NCI-H748 (cell line): ENCODE data around the gene XCR1.
"Not testable (repeated sequence)": the region's sequence is repeated elsewhere in the genome, so short reads cannot be mapped to it uniquely, and the experiment has no call there.

Source experiments
- DNase-seq: peaks from one replicate; lab custom pipeline; 2025; ENCODE audit not compliant: unreplicated experiment; lab: John Stamatoyannopoulos, UW

The XCR1 gene

DNA sequence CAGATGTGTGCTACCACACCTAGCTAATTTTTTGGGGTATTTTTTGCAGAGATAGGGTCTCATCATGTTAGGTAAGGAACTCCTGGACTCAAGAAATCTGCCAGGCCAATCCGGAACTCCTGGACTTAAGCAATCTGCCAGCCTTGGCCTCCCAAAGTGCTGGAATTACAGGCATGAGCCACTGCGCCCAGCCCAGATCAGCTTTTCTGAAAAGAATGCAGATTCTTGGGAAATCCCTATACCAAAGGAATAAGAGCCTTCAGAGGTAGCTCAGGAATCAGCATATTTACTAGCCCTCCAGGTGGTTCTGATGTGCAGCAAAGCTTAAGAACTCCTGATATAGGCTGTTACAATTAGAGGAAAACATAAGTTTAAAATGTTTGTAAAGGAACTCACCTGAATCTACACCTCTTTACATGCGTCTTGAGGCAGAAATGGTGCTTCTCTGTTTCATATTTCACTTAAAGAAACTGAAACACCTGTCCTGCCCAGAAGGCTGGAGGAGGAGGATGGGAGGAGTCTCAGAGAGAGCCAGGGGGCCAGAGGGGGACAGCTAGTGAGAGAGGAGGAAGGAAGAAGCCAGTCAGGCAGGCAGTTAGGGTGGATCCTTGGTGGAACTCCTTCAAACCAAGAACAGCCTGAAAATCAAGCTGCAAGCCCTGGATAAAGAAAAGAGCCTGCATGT lies at the start of gene XCR1:
Gene XCR1 (minus strand): TSS at position 463 of the 685 bp plus-strand sequence. CDS start 5,536 bp downstream, outside the sequence.
- DNase-seq: no peak

GRCh38 chr3:46076606-46077005 lies 49.3 kb upstream of the XCR1 start:
- no peak for DNase-seq

GRCh38 chr3:46075816-46076215 lies 48.5 kb upstream of the XCR1 start:
- DNase-seq: no peak

GRCh38 chr3:46071222-46071858 lies 44.1 kb upstream of the XCR1 start:
- no peak for DNase-seq

- DNase-seq: no peak
Observed at GRCh38 chr3:46070595-46071093, 43.4 kb upstream of the XCR1 start.

- DNase-seq: no peak
Observed at GRCh38 chr3:46068501-46068900, 41.2 kb upstream of the XCR1 start.

- no peak for DNase-seq
Observed at GRCh38 chr3:46067401-46067800, 40.1 kb upstream of the XCR1 start.

GRCh38 chr3:46065750-46066256 lies 38.5 kb upstream of the XCR1 start:
- no peak for DNase-seq

DNA sequence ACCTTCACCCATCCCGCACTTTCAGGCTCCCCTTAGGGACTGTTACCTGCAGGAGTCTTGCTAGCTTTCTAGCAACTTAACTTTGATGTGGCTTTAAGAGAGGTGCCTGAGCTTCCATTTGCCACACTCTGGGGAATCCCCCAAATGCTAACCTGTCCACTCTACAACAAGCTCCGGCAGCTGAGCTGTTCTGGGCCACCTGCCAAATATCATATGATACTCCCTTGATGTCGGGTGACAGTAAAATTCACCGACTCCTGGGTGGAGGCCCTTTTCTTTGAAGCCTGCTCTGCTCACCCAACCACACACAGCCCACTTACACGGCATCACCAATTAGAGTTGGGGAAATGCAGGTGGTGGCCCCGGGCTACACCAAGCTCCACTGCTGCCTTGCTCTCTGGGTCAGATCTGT lies 38.0 kb upstream of the XCR1 start:
- peak; percentile 71 for DNase-seq

- DNase-seq: no peak
Observed at GRCh38 chr3:46062679-46063078, 35.4 kb upstream of the XCR1 start.

GRCh38 chr3:46061887-46062286 lies 34.6 kb upstream of the XCR1 start:
- no peak for DNase-seq

DNA sequence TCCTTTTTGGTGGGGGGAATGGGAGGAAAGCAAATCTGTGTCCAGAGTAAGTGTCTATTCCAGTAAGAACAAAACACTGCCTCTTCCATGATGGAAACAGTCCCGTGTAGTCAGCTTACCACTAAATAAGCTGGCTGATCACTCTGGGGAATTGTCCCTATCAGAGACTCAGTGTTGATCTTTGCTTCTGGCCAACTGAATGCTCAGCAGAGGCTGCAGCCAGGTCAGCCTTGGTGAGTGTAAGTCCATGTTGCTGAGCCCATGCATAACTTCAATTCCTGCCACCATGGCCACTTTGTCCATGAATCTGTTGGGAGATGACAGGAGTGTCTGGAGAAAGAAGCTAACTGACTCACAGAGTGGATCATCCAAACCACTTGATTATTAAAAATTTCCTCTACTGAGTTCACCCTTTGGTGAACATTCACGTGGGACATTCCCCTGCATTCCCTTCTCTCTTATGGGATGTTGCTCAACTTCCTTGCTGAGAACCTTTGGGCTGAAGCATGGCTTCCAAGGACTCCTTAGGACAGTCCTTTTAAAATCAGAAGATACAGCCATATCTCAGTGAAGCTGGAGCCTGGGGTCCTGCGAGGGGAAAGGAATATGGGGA lies 33.9 kb upstream of the XCR1 start:
- no peak for DNase-seq

DNA sequence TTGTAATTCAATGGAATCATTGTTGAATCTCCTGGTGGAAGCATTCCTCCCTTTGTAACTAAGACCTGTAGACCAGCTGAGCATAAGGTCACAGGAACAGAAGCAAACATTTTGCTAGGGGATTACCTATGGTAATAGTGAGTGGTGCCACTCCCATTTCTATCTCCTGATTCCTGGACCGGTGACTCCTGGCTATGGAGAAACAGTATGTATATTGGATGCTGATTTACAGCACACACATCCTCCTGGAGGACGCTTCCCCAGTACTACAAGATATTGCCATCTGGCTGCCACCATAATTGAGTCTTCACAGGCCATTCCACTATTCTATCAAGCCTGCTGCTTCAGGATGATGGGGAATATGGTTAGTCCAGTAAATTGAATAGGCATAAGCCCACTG lies 33.3 kb upstream of the XCR1 start:
- no peak for DNase-seq

GRCh38 chr3:46059432-46059831 lies 32.1 kb upstream of the XCR1 start:
- DNase-seq: no peak

DNA sequence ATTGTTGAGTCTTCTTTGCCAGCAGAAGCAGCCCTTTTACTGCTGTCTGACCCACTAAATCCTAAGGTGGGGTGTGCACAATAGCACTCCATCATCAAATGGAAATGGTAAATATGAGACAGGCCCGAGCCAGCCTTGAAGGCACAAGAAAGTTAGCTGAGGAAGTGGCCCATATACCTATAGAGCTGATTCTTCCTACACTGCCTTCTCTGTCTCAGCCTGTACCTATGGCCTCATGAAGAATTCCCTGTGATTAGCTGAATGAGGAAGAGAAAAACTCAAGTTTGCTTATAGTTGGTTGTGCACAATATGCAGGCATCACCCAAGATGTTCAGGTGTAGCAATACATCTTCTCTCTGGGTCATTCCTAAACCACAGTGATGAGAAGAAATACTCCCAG lies 31.7 kb upstream of the XCR1 start:
- DNase-seq: no peak

GRCh38 chr3:46057716-46058115 lies 30.4 kb upstream of the XCR1 start:
- DNase-seq: no peak

DNA sequence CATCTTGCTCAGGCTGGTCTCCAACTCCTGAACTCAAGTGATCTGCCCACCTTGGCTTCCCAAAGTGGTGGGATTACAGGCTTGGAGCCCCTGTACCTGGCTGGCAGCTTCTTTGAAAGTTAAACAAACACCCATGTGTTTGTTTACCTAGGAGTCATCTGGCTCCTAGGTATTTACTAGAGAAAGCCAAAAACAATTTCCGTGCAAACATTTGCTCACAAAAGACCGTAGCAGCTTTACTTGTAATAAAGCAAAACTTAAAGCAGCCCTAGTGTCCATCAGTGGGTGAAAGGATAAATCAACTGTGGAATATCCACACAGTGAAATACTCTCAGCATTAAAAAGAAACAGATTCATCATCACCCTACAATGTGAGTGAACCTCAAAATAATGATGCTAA lies 29.4 kb upstream of the XCR1 start:
- no peak for DNase-seq

GRCh38 chr3:46053761-46054515 lies 26.7 kb upstream of the XCR1 start:
- not testable (repeated sequence) for DNase-seq

DNA sequence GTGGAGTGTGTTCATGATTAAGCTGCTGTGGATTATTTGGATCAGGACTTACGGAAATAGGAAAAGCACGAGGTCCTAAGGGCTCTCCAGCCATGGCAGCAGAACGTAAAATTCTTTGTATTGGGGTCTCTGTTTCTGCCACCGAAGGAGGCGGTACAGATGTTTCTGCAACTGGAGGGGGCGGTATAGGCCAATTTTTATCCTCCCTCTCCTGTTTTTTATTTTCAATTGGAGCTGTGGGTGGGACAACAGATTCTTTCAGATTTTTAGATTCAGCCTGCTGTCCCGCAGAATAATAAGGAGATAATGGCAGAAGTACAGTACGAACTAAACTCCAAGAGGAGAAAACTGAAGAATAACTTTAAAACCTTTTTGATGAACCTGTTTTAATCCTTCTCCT lies 26.0 kb upstream of the XCR1 start:
- DNase-seq: not testable (repeated sequence)

DNA sequence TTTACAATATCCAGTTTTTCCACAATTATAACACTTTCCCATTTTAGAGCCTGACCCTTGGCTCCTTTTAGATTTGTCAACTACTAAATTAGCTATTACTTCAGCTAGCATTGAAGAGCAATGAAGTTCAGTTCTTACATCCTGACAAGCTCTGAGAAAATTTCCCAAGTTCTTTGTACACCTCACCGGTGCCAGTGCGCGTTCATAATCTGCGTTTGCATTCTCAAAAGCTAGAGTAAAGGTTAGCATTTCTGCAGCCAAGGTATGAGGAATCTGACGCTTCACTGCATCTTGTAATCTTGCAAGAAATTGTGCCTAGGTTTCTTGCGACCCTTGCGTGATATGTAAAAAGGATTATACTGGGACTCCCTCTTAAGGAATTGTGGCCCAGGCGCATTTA lies 25.2 kb upstream of the XCR1 start:
- DNase-seq: no peak

DNA sequence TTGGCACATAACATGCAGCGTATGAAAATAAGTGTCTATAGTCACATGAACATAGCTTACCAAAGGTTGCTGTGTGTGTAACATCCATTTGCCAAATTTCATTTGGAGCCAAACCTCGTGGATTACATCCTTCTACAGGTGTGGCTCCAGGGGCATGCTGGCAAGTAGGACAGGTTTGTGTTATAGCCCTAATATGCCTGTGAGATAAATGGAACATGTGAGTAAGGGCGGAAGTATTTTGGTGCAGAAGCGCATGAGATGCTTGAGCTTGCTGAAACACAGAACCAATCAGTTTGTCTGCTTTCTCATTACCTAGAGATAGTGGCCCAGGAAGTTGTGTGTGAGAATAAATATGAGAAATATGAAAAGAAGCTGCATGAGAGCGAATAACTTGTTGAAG lies 21.8 kb upstream of the XCR1 start:
- no peak for DNase-seq
